Endothelial cell (in vitro differentiated cells): ENCODE measurements around the gene PRPF8. TPM values are rescaled to one million over a fixed set of nuclear protein-coding genes. Genes with fewer than 3 reads are reported as not detected.
A peak's percentile ranks its signal among the peaks of the same experiment; 100 is the strongest.

Source experiments
- DNase-seq: peaks from one replicate; pipeline ENCODE4 v3.0.0; 2021; ENCODE audit warnings: low spot score
- H3K27ac Mint-ChIP-seq: one replicate; pipeline ENCODE4 v1.8.0; 2021; ENCODE audit warnings: mixed read lengths, inconsistent platforms; ENCODE audit not compliant: unreplicated experiment
- H3K27me3 Mint-ChIP-seq: one replicate; pipeline ENCODE4 v1.8.0; 2021; ENCODE audit warnings: mild to moderate bottlenecking, moderate library complexity, mixed read lengths, inconsistent platforms; ENCODE audit not compliant: unreplicated experiment
- H3K36me3 Mint-ChIP-seq: one replicate; pipeline ENCODE4 v1.8.0; 2021; ENCODE audit warnings: mild to moderate bottlenecking, low read depth, mixed read lengths, inconsistent platforms; ENCODE audit not compliant: unreplicated experiment
- H3K4me1 Mint-ChIP-seq: one replicate; pipeline ENCODE4 v1.8.0; 2021; ENCODE audit warnings: mild to moderate bottlenecking, mixed read lengths, inconsistent platforms; ENCODE audit not compliant: unreplicated experiment
- H3K4me3 Mint-ChIP-seq: one replicate; pipeline ENCODE4 v1.8.0; 2021; ENCODE audit warnings: mild to moderate bottlenecking, mixed read lengths, inconsistent platforms; ENCODE audit not compliant: unreplicated experiment
- H3K9me3 Mint-ChIP-seq: one replicate; pipeline ENCODE4 v1.8.0; 2021; ENCODE audit warnings: mixed read lengths, inconsistent platforms; ENCODE audit not compliant: unreplicated experiment
- total RNA-seq: library from RNA; stranded (reverse); fragmentation: NEBNext Ultra II Directional; extraction: Animal tissue kit (Norgen Biotek cat#: 25700); gene quantifications from one replicate; pipeline ENCODE4 v1.2.1, GENCODE V29; 2021; ENCODE audit not compliant: unreplicated experiment
- TF ChIP-seq, protein P1 (sequence below): fragments of 200-600 bp; sonication (generic); IDR thresholded peaks from one replicate; pipeline ENCODE4 v1.5.0; 2021; ENCODE audit warnings: antibody characterized with exemption; ENCODE audit not compliant: unreplicated experiment

PRPF8 gene
- total RNA-seq, 1 donor from 2014 or later, result 295 TPM

DNA sequence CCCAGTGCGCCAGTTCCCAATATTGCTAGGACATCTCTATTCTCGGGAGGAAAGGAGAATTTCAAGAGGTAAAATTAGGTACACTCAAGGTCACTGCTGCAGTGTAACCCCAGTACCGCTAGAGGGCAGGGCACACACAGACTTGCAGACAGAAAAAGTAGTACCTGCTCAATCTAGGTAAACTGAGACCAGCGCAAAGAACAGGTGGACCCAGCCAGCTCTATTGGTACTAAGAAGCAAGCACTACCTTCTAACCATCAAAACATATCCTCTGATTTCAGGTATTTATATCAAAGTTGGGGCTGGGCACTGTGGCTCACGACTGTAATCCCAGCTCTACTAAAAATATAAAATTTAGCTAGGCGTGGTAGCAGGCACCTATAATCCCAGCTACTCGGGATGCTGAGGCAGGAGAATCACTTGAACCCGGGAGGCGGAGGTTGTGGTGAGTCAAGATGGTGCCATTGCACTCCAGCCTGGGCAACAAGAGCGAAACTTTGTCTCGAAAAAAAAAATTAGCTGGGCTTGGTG, 36.3 kb upstream of the PRPF8 start:
- H3K4me1 Mint-ChIP-seq, result peaks cover 14% of the 10 kb centered on the region
- no peak overlapping the region for H3K4me3 Mint-ChIP-seq

DNA sequence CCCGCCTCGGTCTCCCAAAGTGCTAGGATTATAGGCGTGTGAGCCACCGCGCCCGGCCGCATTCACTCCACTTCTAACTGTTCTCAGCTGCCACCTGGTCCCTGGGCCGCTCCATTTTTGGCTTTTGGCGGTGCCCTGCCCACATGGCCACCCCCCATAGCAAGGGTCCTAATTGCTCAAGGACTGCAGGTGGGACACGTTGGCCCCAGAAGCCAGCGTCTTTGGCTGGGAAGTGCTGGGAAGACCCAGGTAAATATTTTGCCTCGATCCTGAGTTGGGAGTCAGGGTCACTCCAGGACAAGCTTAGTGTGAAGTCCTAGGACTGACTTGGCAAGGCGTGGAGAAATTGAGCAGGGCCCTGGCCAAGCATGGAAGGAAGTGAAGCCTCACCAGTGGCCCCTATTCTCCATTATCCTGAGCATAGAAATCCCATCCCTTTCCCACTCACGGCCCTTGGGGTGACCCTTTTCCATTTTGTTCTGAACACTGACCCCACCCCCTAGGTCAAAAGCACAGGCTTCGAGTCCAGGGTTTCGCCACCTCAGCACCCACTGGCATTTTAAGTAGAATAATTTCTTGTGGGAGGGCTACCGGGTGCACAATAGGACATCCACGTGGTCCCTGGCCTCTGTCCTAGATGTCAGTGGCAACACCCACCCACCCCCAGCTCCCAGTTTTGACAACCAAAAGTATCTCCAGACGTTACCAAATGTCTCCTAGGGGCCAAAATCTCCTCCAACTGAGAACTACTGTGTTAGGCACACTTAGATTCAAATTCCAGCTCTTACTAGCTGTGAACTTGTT, 33.9 kb upstream of the PRPF8 start:
- H3K27ac Mint-ChIP-seq, result peak overlapping the region; percentile 98
- H3K4me1 Mint-ChIP-seq, result peaks cover 18% of the 10 kb centered on the region
- no peaks in the 10 kb centered on the region for H3K9me3 Mint-ChIP-seq
- TF ChIP-seq, protein P1, sequence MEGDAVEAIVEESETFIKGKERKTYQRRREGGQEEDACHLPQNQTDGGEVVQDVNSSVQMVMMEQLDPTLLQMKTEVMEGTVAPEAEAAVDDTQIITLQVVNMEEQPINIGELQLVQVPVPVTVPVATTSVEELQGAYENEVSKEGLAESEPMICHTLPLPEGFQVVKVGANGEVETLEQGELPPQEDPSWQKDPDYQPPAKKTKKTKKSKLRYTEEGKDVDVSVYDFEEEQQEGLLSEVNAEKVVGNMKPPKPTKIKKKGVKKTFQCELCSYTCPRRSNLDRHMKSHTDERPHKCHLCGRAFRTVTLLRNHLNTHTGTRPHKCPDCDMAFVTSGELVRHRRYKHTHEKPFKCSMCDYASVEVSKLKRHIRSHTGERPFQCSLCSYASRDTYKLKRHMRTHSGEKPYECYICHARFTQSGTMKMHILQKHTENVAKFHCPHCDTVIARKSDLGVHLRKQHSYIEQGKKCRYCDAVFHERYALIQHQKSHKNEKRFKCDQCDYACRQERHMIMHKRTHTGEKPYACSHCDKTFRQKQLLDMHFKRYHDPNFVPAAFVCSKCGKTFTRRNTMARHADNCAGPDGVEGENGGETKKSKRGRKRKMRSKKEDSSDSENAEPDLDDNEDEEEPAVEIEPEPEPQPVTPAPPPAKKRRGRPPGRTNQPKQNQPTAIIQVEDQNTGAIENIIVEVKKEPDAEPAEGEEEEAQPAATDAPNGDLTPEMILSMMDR, result no peak
- peak overlapping the region; percentile 93 for H3K4me3 Mint-ChIP-seq
- peaks cover 3% of the 10 kb centered on the region for H3K36me3 Mint-ChIP-seq
- no peak for DNase-seq
- peaks cover 14% of the 10 kb centered on the region for H3K27me3 Mint-ChIP-seq

More for the DNA sequence above, 36.3 kb upstream of the PRPF8 start:
- peak; percentile 64 for DNase-seq
- Mint-ChIP-seq H3K27me3 (peaks cover 13% of the 10 kb centered on the region), H3K9me3 (no peaks in the 10 kb centered on the region), H3K36me3 (no peaks in the 10 kb centered on the region), H3K27ac (no peak overlapping the region)
- TF ChIP-seq, protein P1, result peak; percentile 96

DNA sequence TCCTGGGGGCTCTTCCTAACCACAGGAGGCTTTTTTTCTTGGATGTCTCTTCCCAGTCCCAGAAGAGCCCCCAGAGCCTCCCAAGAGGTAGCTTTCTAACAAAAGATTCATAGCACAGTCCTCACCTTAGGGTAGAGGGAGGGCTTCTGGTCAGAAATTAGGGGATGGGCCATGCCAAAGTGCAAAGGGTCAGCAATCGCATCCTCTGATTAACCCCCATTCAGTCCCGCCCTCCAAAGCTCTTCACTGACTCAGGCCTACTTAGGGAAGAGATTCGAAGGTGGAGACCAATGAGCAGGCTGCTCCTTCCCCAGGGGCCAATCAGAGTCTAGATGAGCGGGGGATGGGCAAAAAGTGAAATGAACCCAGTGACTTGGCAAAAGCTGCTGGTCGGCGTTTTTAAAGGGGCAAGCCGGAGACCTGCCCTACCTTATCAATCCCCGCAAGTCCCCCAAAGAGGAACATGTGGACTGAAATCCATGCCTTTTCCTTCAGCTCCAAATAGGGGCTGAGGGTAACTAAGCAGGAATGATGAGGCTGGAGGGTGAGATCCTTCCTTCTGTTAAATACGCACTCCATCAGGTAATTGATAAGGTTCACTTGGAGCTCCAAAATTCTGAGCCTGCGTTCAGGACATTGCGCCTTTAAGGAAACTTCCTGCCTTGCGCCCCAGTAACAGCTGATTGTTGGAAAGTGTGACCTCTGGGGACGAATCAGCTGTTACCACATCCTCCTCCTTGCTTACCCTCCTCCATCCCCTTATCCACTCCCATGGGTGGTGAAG, 32.4 kb upstream of the PRPF8 start:
- H3K4me1 Mint-ChIP-seq, result peaks cover 17% of the 10 kb centered on the region
- peak overlapping the region; percentile 93 for H3K4me3 Mint-ChIP-seq
- TF ChIP-seq, protein P1, result no peak
- peak overlapping the region; percentile 98 for H3K27ac Mint-ChIP-seq
- peak; percentile 88 for DNase-seq
- H3K27me3 Mint-ChIP-seq, result peaks cover 14% of the 10 kb centered on the region
- no peaks in the 10 kb centered on the region for H3K9me3 Mint-ChIP-seq
- peaks cover 11% of the 10 kb centered on the region for H3K36me3 Mint-ChIP-seq

DNA sequence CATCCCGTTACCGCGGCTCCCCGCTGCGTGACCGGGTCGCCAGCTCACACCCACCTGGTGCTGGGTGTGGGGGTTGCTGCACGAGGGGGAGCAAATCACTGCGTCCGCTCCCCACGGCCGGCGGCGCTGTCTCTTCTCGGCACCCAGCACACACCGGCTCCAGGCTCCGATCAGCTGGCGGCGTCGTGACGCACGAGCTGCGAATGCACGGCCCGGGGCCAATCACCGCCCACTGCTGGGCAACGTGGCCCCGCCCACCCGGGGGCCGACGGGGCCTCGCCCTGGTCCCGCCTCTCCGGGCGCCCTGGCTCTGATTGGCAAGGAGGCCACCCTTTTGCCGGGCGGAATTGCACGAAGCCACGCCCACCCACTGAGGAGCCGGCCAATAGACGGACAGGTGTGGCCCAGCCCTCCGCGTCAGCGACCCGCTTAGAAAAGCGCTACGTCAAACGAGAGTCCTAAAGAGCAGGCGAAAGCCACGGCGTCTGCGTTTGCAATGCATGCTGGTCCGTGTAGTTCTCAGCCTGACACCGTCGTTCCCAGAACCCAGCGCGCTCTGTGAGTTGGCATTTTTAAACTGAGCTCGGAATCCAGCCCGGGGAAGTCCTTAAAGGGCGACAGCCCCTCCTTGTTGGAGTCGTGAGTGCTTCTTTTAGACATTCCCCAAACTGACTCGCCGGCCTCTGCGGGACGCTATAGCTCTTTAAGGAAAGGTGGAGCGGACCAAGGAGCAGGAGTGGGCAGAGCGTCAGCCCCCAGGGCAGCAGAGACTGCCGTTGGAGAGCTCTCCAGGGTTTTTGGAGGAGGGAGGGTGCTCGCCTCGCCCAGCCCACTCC, 31.6 kb upstream of the PRPF8 start:
- H3K27me3 Mint-ChIP-seq, result peaks cover 14% of the 10 kb centered on the region
- peaks cover 17% of the 10 kb centered on the region for H3K36me3 Mint-ChIP-seq
- H3K9me3 Mint-ChIP-seq, result no peaks in the 10 kb centered on the region
- TF ChIP-seq, protein P1, result no peak
- peak overlapping the region; percentile 93 for H3K4me3 Mint-ChIP-seq
- H3K4me1 Mint-ChIP-seq, result peaks cover 21% of the 10 kb centered on the region
- H3K27ac Mint-ChIP-seq, result peak overlapping the region; percentile 98
- DNase-seq, result peak; percentile 100
